HG03354 (cell line): Measurements from ENCODE around the gene PON2.
A peak's percentile ranks its signal among the peaks of the same experiment; 100 is the strongest.
"Not testable (repeated sequence)": the region's sequence is repeated elsewhere in the genome, so short reads cannot be mapped to it uniquely, and the experiment has no call there.

Source experiments
- ATAC-seq: cut with Tn5 transposase; IDR thresholded peaks from one replicate; pipeline ENCODE4 v1.9.1; 2021; ENCODE audit warnings: mild to moderate bottlenecking; ENCODE audit not compliant: unreplicated experiment, poor library complexity, severe bottlenecking

Gene PON2

GRCh38 chr7:95434557-95435421 is at the start of gene PON2:
TSS of gene PON2 (minus strand) at chr7:95435028. CDS start at chr7:95434951, 77 bp downstream.
- peak; percentile 95 for ATAC-seq

- no peak for ATAC-seq
Measured at GRCh38 chr7:95482424-95482823, 47.6 kb upstream of the PON2 start.

- no peak for ATAC-seq
Measured at GRCh38 chr7:95481271-95482165, 46.7 kb upstream of the PON2 start.

DNA sequence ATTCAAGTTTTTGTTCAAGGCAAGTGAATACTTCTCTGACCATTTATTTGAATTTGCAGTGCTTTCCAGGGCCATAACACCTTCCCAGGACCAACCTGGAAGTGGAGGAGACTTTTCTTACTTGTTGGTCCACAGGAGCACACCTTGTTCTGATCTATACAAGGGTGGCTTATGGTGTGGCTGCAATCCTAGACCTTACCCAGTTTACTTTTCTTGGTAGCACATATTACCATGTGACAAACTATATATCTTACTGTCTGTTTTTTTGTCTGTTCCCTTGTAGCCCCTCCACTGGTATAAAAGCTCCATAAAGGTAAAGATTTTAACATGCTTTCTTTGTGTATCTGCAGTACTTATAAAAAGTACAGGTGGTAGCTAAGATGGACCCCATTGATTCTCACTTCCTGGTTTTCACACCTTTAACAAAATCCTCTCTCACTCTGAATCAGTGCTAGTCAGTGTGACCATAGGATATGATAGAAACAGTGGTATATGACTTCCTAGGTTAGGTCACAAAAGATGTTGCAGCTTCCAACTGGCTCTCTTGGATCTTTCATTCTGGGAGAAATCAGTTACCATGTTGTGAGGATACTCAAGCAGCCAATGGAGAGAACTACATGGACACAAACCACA is 45.3 kb upstream of the PON2 start:
- ATAC-seq, result peak; percentile 65

GRCh38 chr7:95478272-95479037 is 43.6 kb upstream of the PON2 start:
- ATAC-seq, result no peak

- ATAC-seq, result peak; percentile 70
Measured at GRCh38 chr7:95476904-95477594, 42.2 kb upstream of the PON2 start.

DNA sequence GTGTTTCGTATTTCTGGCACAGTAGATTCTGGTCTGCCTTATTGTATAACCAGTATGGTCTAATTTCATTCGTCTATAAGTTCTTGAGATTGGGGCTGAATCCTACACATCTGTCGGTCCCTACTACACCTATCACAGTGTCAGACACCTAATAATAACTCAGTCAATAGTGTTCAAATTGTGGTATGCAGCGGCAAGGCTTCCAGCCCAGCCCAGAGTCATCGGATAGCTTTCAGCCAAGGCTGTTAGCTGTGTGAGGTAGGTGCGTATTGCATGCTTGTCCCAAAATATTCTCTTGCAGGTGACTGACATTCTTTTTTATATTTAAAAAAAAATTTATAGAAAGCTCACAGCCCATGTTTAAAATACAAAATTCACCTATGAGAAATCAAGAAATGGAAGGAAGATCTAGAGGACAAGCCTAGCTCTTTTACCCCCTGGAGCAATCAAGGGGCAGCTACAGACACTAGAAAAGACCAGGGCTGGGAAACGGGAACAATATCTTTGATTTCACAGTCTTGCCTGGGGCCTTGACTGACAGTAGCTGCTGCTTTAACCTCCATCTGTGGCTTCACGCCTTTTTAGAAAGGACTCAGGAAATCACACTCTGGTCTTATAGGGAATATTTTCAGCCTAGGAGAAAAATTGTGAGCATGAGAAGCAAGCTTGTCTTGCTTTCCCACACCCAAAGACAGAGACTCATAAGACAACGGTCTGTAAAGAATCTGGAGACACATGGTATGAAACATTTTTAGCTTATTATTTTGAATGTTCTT is 41.4 kb upstream of the PON2 start:
- no peak for ATAC-seq

DNA sequence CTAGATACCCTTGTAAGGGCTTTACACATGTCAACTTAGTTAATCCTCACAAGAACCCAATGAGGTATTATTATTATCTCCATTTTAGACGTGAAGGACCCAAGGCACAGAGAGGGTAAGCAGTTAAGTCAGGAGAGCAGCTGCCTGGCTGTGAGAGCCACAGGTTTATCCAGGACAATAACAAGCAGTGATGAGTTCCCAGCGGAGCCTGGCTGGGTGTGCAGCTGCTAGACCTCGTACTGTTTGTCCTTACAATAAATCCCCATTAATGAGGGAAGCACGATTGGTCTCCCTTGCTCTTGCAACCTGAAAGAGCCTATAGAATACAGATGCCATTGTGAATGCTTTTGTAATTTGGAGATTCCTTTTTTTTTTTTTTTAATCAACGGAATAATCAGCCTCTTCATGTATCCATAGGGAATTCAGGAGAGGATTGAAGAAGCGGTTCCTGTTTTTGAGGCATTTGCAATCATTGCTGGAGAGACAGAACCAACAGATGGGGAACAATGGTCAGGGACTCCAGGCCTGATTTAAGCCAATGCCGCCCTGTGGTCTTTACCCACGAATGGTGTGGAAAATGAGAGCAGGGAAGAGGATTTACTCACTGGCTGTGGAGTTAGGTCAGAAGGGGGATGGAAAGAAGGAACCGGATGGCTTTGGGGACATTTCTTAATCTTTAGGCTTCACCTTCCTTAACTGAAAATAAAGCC is 38.6 kb upstream of the PON2 start:
- no peak for ATAC-seq

GRCh38 chr7:95472581-95473161 is 37.8 kb upstream of the PON2 start:
- ATAC-seq, result no peak

- no peak for ATAC-seq
Measured at GRCh38 chr7:95471071-95471470, 36.2 kb upstream of the PON2 start.

- peak; percentile 100 for ATAC-seq
Measured at GRCh38 chr7:95470452-95470851, 35.6 kb upstream of the PON2 start.

DNA sequence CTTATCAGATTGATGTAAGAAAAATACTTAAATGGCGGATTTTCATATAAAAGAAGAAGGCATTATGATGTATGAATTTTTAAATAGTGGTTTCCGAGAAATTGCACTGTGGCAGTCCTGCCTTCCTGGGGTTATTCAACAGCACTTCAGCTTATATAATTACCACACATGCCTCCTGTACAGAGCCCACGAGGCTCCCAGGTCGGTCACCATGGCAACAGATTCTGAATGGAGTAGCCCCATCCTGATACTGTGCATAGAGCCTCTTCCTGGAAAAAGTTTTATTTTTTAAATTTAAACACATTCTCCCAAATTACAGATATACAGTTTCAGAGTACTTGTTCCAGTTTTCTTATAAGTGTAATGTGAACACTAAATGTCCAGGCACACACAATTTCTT is 35.0 kb upstream of the PON2 start:
- ATAC-seq, result no peak

DNA sequence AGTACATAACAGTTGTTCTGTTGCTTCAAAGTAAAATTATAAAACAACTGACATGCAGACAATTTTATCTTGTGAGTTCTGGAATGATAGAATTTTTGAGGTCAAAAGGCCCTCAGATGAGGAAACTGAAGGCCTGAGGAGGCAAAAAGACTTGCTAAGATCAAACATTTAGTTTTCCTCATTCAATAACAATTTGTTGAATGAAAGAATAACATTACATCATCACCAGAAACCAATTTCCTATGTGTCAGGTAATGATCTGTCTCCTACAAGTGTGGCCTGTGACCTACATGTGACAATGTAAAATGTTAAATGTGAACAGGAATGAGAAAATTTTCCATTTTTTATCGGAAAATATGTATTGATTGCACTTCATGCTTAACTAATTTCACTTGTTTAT is 34.4 kb upstream of the PON2 start:
- ATAC-seq, result no peak

- ATAC-seq, result no peak
Measured at GRCh38 chr7:95467912-95468607, 33.2 kb upstream of the PON2 start.

DNA sequence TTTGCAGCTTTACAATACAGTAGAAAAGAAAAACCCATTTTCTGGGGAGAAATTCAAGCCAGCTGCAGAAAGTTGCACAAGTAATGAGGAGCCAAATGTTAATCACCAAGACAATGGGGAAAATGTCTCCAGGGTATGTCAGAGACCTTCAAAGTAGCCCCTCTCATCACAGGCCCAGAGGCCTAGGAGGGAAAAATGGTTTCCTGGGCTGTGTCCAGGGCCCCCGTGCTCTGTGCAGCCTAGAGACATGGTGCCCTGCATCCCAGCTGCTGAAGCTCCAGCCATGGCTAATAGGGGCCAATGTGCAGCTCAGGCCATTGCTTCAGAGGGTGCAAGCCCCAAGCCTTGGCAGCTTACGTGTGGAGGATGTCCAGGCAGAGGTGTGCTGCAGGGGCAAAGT is 25.8 kb upstream of the PON2 start:
- not testable (repeated sequence) for ATAC-seq

- no peak for ATAC-seq
Measured at GRCh38 chr7:95457947-95458346, 23.1 kb upstream of the PON2 start.
